ENCODE results near the gene NAA10. TPM values are rescaled to one million over a fixed set of nuclear protein-coding genes. Genes with fewer than 3 reads are reported as not detected.
A peak's percentile ranks its signal among the peaks of the same experiment; 100 is the strongest.

NAA10 gene
- total RNA-seq, 1 donor from 2014 or later = 127 TPM

DNA sequence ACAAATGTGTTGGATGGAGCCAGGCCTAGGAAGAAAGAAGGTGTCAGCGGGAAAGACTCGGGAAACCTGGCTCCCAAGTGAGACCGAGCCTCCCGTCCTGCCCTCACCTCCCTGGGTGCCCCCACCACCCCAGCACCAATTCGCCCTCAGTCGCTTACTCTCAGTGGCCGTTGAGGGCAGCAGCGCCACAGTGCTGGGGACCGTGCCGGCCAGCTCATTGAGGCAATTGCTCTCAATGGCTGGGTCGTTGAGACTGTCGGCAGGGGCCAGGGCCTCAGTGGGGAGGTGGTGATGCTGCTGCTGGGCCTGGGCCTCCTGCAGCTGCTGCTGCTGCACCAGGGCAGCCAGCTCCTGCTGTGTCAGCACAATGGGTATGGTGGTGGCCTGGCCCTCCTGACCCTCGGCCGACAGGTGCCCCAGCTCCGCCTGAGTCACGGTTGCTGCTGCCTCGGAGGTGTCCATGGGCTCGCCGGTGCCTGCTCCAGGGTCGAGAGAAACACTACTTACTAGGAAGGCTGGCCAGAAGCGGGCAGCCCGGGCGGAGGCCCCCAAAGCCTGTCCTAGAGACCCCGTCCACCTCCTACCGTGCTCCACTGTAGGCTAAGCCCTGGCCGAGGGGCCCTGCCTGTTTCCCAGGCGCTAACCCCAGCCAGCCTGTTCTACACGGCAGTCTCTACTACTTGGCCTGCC lies 17.0 kb upstream of the NAA10 start:
- H3K27ac Mint-ChIP-seq = no peak overlapping the region
- peaks cover 13% of the 10 kb centered on the region for H3K4me1 Mint-ChIP-seq (ENCODE audit: low read depth)
- no peaks in the 10 kb centered on the region for H3K9me3 Mint-ChIP-seq
- no peak for DNase-seq (ENCODE audit: low spot score)
- H3K27me3 Mint-ChIP-seq (ENCODE audit: low read depth) = no peaks in the 10 kb centered on the region
- H3K4me3 Mint-ChIP-seq (ENCODE audit: low read depth) = no peak overlapping the region
- peaks cover 49% of the 10 kb centered on the region for H3K36me3 Mint-ChIP-seq (ENCODE audit: low read depth)
- intact Hi-C loops (cut with micrococcal nuclease) = no loop called here

DNA sequence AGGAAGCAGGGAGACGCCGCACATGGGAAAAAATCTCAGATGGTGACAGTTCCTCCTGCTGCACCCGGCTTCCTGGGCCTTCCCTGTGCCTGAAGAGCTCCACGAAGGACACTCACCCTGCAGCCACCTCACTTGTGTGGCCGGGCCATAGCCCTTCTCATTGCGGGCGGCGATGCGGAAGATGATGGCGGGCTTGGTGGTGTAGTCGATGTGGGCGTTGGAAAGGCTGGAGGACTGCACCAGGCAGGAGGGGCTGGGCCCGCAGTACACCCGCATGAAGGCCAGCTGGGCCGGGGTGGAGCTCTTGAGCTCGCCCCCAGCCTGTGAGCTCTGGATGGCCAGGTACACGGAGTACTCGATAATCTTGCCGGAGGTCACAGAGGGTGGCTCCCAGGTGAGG lies 15.3 kb upstream of the NAA10 start:
- H3K4me3 Mint-ChIP-seq (ENCODE audit: low read depth) = no peak overlapping the region
- DNase-seq (ENCODE audit: low spot score) = no peak
- H3K27ac Mint-ChIP-seq = no peak overlapping the region
- H3K9me3 Mint-ChIP-seq = no peaks in the 10 kb centered on the region
- no peaks in the 10 kb centered on the region for H3K27me3 Mint-ChIP-seq (ENCODE audit: low read depth)
- intact Hi-C loops (cut with micrococcal nuclease) = no loop called here
- H3K4me1 Mint-ChIP-seq (ENCODE audit: low read depth) = peaks cover 13% of the 10 kb centered on the region
- H3K36me3 Mint-ChIP-seq (ENCODE audit: low read depth) = peaks cover 42% of the 10 kb centered on the region

- intact Hi-C loops (cut with micrococcal nuclease) = no loop called here
- peak overlapping the region; percentile 63 for H3K27ac Mint-ChIP-seq
- H3K27me3 Mint-ChIP-seq (ENCODE audit: low read depth) = no peaks in the 10 kb centered on the region
- H3K36me3 Mint-ChIP-seq (ENCODE audit: low read depth) = peaks cover 38% of the 10 kb centered on the region
- H3K9me3 Mint-ChIP-seq = no peaks in the 10 kb centered on the region
- H3K4me1 Mint-ChIP-seq (ENCODE audit: low read depth) = peaks cover 14% of the 10 kb centered on the region
- no peak for DNase-seq (ENCODE audit: low spot score)
- H3K4me3 Mint-ChIP-seq (ENCODE audit: low read depth) = no peak overlapping the region
Measured at GRCh38 chrX:153948847-153949805, 14.3 kb upstream of the NAA10 start.

GRCh38 chrX:153948002-153948466 lies 13.2 kb upstream of the NAA10 start:
- H3K4me3 Mint-ChIP-seq (ENCODE audit: low read depth) = no peak overlapping the region
- H3K27me3 Mint-ChIP-seq (ENCODE audit: low read depth) = no peaks in the 10 kb centered on the region
- no peak for DNase-seq (ENCODE audit: low spot score)
- no peaks in the 10 kb centered on the region for H3K9me3 Mint-ChIP-seq
- intact Hi-C loops (cut with micrococcal nuclease) = no loop called here
- peak overlapping the region; percentile 82 for H3K27ac Mint-ChIP-seq
- H3K36me3 Mint-ChIP-seq (ENCODE audit: low read depth) = peaks cover 31% of the 10 kb centered on the region
- peaks cover 14% of the 10 kb centered on the region for H3K4me1 Mint-ChIP-seq (ENCODE audit: low read depth)

DNA sequence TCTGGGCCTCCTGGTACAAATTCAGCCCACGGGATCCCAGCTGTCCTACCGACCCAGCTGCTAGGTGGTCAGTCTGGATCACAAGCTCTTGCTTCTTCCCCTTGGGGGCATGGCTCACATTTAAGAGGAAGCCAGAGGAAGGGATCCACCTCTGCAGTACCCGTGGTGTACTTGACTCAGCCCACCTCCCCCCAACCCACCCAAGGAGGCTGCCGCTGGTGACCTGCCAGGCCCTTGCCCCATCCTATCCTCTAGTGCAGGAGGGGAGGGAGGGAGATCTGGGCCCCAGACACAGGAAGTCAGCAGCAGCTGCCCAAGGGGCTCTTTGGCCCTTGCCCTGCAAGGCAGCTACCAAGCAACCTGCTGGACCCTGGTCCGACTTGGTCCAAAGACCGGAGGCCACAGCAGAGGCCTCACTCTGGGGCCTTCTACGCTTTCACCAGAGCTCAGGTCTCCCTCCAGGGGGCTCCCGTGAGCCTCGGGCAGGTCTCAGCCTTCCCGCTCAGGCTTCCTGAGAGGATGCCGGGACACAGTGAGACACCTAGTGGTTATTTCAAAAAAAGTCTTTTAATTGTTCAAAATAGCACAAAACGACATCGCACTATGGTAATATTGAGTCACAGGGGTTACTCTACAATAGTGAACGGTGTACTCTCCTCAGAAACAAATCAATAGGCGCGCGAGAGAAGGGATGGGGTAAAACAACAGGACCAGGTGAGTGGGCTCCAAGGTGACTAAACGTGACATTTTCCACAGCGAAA lies 12.4 kb upstream of the NAA10 start:
- intact Hi-C loops (cut with micrococcal nuclease) = loop anchor here (1.0 kb wide), 1 partner anchor 19 kb away; no protein-coding TSS in a partner anchor
- Mint-ChIP-seq H3K27ac (peak overlapping the region; percentile 82), H3K36me3 (ENCODE audit: low read depth) (peaks cover 29% of the 10 kb centered on the region), H3K9me3 (no peaks in the 10 kb centered on the region), H3K4me3 (ENCODE audit: low read depth) (no peak overlapping the region), H3K4me1 (ENCODE audit: low read depth) (peaks cover 14% of the 10 kb centered on the region), H3K27me3 (ENCODE audit: low read depth) (no peaks in the 10 kb centered on the region)
- peak; percentile 71 for DNase-seq (ENCODE audit: low spot score)

DNA sequence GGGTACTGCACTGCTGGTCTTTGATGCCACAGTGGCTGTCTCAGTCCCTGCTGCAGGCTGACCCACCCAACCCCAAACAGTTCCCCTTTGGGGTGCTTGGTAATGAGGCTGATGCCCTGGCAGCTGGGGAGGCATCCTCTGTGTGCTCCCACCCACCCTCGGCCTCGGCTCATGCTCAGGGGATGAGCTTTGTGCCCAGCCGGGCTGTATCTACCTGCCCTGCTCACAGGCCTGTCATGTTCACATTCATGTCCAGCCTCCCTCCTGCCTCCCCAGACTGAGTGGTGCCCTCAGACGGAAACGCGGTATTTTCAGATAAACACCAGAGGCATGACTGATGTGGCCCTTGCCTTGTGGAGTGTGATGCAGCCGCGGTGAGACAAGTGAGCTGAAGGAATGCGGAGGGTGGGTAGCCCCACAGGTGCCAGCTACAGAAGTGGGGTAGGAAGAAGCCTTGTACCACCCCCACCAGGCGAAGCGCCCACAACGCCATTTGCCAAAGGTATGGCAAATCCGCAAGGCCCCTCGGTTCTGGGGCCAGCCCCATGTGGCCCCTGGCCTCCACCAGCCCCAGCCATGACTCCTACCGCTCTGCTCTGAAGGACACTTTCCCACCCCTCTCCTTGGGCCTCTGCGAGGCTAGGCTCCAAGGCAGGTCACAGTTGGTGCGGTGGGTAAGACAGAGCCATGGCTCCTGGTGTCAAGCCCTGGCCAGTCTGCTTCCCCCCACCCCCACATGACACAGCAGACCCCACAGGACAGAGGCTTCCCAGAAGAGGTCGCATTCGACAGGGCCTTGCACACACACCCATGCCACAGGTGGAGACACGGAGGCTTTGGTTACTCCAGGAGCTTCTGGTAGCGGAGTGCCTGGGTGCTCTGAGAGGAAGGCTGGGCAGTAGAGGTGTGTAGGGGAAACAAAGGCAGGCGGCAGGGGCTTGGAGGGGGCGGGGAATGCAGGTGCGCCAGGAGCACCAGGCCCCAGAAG lies 11.4 kb upstream of the NAA10 start:
- intact Hi-C loops (cut with micrococcal nuclease) = no loop called here
- DNase-seq (ENCODE audit: low spot score) = no peak
- H3K9me3 Mint-ChIP-seq = no peaks in the 10 kb centered on the region
- H3K27me3 Mint-ChIP-seq (ENCODE audit: low read depth) = no peaks in the 10 kb centered on the region
- no peak overlapping the region for H3K4me3 Mint-ChIP-seq (ENCODE audit: low read depth)
- peaks cover 27% of the 10 kb centered on the region for H3K36me3 Mint-ChIP-seq (ENCODE audit: low read depth)
- H3K27ac Mint-ChIP-seq = no peak overlapping the region
- peaks cover 16% of the 10 kb centered on the region for H3K4me1 Mint-ChIP-seq (ENCODE audit: low read depth)

DNA sequence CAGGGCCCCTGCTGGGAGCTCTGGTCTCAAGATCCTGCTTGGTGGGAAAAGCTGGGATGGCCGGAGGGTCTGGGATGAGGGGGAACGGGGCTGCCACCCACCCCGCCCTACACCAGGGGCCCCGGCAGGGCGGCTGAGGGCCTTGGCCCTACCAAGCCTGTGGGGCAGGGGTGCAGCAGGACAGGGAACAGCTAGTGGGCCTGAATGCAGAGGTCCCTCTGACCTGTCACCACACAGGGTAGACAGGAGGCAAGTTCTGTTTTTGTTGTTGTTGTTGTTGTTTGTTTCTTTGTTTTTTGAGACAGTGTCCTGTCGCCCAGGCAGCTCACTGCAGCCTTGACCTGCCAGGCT lies 9.9 kb upstream of the NAA10 start:
- no peaks in the 10 kb centered on the region for H3K9me3 Mint-ChIP-seq
- peak overlapping the region; percentile 42 for H3K4me3 Mint-ChIP-seq (ENCODE audit: low read depth)
- DNase-seq (ENCODE audit: low spot score) = no peak
- no peaks in the 10 kb centered on the region for H3K27me3 Mint-ChIP-seq (ENCODE audit: low read depth)
- H3K27ac Mint-ChIP-seq = no peak overlapping the region
- peaks cover 16% of the 10 kb centered on the region for H3K4me1 Mint-ChIP-seq (ENCODE audit: low read depth)
- intact Hi-C loops (cut with micrococcal nuclease) = no loop called here
- peaks cover 15% of the 10 kb centered on the region for H3K36me3 Mint-ChIP-seq (ENCODE audit: low read depth)

- no peaks in the 10 kb centered on the region for H3K9me3 Mint-ChIP-seq
- H3K27me3 Mint-ChIP-seq (ENCODE audit: low read depth) = no peaks in the 10 kb centered on the region
- intact Hi-C loops (cut with micrococcal nuclease) = no loop called here
- peaks cover 10% of the 10 kb centered on the region for H3K36me3 Mint-ChIP-seq (ENCODE audit: low read depth)
- DNase-seq (ENCODE audit: low spot score) = no peak
- H3K27ac Mint-ChIP-seq = peak within 1 kb of the TSS; percentile 73
- H3K4me3 Mint-ChIP-seq (ENCODE audit: low read depth) = peak within 1 kb of the TSS; percentile 82
- peaks cover 12% of the 10 kb centered on the region for H3K4me1 Mint-ChIP-seq (ENCODE audit: low read depth)
Measured at GRCh38 chrX:153944140-153944799, 9.4 kb upstream of the NAA10 start, which contains the start of gene RENBP. Gene RENBP, minus strand, starts transcription at chrX:153944643. Its CDS starts 33 bp downstream, at chrX:153944610.

- Mint-ChIP-seq H3K4me1 (ENCODE audit: low read depth) (peaks cover 6% of the 10 kb centered on the region), H3K36me3 (ENCODE audit: low read depth) (peaks cover 9% of the 10 kb centered on the region), H3K27me3 (ENCODE audit: low read depth) (no peaks in the 10 kb centered on the region), H3K9me3 (no peaks in the 10 kb centered on the region), H3K4me3 (ENCODE audit: low read depth) (peak overlapping the region; percentile 55), H3K27ac (peak overlapping the region; percentile 63)
- intact Hi-C loops (cut with micrococcal nuclease) = no loop called here
- no peak for DNase-seq (ENCODE audit: low spot score)
Measured at GRCh38 chrX:153941336-153942252, 6.8 kb upstream of the NAA10 start.

GRCh38 chrX:153939573-153939972 lies 4.7 kb upstream of the NAA10 start:
- Mint-ChIP-seq H3K4me1 (ENCODE audit: low read depth) (peaks cover 8% of the 10 kb centered on the region), H3K36me3 (ENCODE audit: low read depth) (peaks cover 9% of the 10 kb centered on the region), H3K9me3 (no peaks in the 10 kb centered on the region), H3K27ac (no peak overlapping the region), H3K4me3 (ENCODE audit: low read depth) (no peak overlapping the region), H3K27me3 (ENCODE audit: low read depth) (no peaks in the 10 kb centered on the region)
- no peak for DNase-seq (ENCODE audit: low spot score)
- intact Hi-C loops (cut with micrococcal nuclease) = no loop called here
